NCI-H2227 (cell line): ENCODE results near the gene FERMT3.
"Not testable (repeated sequence)": the region's sequence is repeated elsewhere in the genome, so short reads cannot be mapped to it uniquely, and the experiment has no call there.

Experiments used
- DNase-seq: peaks from one replicate; lab custom pipeline; 2025; ENCODE audit not compliant: unreplicated experiment; lab: John Stamatoyannopoulos, UW

FERMT3 gene

DNA sequence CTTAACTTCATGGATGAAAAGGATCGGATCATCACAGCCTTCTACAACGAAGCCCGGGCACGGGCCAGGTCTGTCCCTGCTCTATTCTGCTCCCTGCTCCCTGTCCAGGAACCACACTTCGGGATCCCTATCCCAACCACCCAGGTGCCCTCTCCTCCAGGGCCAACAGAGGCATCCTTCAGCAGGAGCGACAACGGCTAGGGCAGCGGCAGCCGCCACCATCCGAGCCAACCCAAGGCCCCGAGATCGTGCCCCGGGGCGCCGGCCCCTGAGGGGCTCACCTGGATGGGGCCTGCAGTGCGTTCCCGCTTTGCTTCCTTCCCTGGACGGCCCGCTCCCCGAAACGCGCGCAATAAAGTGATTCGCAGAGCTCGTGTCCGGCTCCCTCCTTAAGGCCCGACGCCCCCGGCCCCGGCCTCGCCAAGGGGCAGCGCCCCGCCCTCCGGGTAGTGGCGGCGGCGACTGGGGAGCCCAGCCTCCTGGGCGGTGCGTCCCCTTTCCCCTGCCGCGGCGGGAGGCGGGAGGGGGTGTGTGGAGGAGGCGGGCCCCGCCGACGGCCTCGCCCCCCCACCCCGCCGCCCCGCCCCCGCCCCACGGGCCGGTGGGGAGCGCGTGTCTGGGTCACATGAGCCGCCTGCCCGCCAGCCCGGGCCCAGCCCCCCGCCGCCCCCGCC, 27.5 kb downstream of the FERMT3 start, which contains the start of gene VEGFB:
Gene VEGFB, plus strand, starts transcription at position 672 of the 674 bp plus-strand sequence. CDS start 250 bp downstream, outside the sequence.
- peak; percentile 86 for DNase-seq

DNA sequence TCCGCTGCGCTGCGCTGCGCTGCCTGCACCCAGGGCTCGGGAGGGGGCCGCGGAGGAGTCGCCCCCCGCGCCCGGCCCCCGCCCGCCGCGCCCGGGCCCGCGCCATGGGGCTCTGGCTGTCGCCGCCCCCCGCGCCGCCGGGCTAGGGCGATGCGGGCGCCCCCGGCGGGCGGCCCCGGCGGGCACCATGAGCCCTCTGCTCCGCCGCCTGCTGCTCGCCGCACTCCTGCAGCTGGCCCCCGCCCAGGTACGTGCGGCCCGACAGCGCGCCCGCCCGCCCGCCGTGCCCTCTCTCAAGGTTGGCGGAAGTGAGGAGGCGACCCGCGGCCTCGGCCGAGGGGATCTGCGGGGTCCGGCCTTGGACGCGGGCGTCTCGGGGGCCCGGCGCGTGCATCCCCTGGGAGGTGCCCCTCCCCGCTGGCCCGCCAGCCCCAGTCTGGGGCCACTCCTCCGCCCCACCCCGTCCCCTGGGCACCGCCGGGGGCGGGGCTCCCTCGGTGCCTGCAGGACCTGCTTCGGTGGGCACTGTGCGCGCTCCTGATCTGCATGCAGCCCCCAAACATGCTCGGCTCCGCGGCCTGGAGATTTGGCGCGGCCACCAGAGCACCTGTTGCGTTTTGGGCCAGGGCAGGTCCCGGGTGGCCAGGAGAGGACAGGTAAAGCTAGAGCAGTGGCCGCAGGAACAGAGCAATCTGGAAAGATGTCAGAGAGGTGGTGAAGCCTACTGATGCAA, 28.3 kb downstream of the FERMT3 start:
- DNase-seq: peak; percentile 78

DNA sequence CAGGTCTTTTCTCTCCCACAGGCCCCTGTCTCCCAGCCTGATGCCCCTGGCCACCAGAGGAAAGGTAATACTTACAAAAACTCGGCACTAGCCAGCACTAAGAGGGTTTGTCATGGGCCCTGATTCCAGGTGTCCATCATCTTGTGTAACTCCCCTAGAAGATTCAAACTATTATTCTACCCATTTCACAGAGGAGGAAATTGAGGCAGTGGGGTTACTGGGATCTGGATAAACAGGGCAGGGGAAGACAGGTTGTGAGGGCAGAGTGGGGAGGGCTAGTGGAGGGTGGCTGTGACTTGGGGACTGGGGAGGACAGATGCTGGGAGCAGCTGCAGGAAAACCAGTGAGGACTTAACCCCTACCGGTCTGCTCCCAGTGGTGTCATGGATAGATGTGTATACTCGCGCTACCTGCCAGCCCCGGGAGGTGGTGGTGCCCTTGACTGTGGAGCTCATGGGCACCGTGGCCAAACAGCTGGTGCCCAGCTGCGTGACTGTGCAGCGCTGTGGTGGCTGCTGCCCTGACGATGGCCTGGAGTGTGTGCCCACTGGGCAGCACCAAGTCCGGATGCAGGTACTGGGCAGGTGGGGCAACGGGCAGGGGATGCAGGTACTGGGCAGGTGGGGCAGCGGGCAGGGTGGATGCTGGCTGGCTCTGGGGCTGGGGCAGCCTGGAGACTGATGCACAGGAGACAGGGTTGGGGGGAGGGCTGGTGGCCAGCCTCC, 29.1 kb downstream of the FERMT3 start:
- no peak for DNase-seq

DNA sequence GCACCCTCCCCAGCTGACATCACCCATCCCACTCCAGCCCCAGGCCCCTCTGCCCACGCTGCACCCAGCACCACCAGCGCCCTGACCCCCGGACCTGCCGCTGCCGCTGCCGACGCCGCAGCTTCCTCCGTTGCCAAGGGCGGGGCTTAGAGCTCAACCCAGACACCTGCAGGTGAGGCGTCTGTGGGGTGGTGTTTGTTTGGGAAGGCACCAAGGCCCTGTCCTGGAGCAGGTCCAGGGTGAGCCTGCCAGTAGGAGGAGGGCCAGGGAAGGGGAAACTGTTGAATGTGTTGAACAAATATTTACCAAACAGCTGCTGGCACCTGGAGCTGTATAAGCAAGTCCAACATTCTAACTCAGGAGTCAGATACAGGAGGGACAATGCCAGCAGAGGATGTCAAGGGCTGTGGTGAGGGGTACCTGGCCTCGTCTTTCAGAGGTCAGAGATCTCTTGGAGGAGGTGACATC, 31.0 kb downstream of the FERMT3 start:
- DNase-seq: no peak

DNA sequence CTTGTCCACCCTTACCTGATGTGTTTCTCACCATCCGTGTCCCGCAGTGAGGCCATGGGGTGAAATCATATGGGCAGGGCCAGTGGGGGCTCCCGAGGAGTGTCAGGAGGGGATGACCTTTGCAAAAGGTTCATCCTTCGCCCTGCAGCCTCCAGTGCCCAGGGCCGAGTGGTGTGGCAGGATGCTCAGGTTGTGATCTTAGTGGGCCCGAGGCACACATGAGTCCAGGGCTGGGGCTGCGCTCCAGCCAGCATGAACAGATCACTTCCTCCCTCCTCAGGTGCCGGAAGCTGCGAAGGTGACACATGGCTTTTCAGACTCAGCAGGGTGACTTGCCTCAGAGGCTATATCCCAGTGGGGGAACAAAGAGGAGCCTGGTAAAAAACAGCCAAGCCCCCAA, 31.6 kb downstream of the FERMT3 start:
- no peak for DNase-seq

DNA sequence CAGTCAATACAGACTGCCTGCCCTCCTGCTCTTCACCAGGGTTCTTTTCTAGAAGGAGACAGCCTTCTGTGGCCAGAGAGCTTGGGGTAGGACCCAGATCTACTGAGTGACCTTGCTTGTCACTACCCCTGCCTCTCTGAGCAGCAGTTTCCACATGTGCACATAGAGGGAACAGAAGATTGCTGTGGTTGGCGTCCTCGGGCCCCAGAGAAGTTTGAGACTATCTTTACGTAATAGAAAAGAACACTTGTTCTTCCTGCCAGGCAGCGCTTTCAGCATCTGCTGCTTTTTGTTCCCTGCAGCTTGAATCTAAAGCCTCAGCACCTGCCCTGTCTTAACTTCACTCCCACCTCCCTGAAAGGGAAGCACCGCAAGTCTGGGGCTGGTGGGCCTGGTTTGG, 32.5 kb downstream of the FERMT3 start:
- no peak for DNase-seq

DNA sequence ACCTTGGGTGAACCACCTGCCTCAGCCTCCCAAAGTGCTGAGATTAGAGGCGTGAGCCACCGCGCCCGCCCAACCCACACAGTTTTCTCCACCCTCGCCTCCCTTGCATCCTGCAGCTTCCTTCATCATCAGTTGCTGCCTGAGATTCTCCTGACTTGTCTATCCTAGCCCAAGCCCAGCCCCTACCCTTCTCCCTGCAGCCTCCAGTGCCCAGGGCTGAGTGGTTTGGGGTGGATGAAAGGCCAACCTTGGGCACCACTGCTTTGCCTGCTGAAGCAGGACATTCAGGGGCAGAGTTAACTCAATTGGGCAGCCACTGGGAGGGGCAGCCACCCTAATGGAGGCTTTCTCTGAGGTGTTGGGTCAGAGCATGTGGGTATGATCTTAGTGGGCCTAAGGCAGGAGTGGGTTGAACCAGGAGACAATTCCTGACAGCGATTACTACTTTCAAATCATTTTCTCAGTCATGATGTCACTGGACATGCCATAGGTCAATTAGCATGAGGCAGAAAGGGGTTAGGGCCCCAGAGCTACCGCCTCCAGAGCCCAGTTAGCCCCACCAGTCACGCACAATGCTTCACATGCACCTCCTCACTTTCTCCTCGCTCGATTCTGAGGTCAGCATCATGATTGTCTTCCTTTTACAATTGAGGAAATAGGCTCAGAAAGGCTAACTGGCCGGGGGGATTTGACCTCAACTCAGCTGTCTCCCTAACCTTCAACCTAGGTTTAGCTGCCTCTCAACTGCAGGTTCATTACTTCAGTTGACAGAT, 33.3 kb downstream of the FERMT3 start:
- DNase-seq: no peak

DNA sequence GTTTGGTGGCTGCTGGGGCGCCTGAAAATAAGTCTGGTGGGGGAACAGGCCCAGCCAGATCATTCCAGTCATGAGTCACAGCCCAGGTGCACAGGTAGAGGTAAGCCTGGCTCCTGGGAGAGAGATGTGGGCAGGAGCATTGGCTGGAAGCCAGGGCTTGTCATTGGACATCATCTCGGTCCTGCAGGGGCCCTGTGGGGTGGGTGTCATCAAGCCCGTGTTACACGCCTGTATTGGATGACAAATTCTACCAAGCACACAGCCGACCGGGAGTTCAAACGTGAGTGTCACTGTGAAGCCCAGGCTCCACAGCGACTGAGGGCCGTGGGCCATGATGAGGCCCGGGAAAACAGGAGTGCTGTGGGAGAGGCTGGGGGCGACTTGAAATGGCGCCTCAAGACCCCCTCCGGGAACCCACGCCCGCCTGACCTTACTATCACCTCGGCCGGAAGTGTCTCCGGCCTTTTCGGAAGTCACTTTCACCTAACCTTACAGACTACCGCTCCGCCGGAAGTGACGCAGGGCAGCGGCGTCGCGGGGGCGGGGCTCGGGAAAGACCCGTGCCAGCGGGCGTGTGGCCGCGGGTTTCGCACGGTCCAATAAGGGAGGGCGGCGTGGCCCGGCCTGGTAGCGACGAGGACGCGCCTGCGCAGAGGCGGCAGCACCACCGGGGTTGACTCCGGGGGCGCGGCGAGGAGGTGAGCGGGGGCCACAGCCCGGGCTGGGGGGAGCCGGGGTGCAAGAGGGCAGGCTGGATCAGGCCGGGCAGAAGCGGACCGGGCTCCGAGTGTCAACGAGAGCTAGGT, 34.1 kb downstream of the FERMT3 start, which contains the start of gene FKBP2:
Gene FKBP2, plus strand, starts transcription at position 661 of the 806 bp plus-strand sequence. CDS start 1,293 bp downstream, outside the sequence.
- peak; percentile 98 for DNase-seq

DNA sequence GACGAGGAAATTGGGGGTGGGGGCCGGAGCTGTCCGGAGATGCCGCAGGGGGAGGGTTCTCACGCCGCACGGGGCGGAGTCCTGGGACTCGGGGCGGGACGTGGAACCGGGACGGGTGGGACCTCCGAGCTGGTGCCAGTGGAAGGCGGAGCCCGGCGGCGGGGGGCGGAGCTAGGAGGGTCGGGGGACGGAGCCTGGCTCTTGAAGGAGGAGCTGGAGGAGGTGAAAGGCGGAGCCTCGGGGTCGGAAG, 34.6 kb downstream of the FERMT3 start:
- DNase-seq: peak; percentile 99

DNA sequence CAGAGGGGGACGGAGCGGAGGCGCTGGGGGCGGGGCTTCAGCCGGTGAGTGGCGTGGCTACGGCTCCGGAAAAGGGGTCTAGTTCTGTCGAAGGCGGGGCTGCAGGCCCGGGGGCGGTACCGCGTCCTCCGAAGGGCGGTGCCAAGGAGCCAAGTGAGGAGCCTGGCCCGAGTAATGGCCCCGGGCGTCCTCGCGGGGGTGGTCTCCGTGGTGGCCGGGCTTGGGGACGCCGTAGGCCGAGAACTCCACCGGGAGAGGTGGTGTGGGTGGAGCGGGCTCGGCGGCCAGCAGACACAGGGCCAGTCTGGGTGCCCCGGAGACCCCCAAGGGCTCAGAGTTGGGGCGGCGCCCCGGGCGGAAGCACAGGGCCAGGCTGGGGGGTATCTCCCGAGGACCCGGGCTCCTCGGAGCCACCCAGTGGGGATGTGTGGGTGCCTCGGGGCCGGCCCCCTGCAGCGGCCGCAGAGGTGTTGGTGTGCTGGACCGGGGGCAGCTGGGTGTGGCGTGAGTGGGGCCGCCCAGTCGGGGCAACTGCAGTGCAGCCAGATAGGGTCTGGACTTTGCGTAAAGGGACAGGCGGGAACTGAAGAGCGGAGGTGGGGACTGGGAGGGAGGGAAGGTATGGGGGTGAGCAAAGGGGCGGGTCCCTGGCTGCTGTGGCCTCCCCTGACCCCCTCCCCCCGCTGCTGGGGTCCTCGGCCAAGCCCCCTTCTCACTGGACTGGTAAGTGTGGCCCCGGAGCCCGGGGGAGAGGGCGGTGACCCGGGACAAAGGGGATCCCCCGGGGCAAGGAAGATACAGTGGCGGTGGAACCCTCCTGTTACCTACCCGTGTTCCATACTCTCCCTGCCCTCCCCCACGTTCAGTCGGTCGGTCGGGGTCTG, 35.2 kb downstream of the FERMT3 start:
- DNase-seq: peak; percentile 68

DNA sequence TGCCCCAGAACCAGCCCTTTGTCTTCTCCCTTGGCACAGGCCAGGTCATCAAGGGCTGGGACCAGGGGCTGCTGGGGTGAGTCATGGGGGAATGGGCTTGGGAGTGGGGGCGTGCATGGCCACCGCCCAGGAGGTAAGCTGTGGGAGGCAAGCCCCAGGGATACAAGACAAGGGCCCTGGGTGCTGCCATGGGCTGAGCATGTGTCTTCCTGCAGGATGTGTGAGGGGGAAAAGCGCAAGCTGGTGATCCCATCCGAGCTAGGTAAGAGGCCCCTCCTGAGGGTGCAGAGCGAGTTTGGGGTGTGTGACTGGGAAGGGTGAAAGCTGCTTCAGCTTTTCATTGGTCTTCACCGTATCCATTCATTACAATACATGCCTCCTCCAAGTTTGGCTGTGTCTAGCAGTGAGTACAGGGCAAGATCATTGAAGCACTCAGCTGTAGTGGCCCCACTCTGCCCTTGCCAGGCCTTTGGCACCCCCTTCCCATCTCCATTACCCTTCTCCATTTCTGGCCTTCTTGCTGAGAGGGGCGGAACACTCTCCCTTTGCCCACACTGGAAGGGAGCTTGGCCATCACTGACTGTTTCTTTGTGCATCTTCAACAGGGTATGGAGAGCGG, 36.8 kb downstream of the FERMT3 start:
- DNase-seq: no peak

DNA sequence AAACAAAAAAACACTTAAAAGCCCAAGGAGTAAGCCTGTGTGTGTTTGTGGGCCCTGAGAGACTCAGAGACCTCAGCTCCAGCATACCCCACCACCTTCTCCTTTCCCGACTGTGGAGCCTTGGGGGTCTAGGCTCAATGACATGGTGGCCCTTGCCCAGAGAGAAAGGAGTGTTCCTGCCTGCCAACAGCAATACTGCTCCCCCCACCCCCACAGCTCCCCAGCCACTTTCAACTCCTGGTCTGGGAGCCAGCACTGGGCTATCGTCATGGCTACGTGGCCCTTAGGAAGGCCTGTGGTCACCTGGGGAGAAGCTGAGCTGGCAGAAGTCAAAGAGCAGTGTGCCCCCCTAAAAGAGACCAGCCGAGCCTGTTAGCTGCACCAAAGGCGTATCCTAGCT, 37.6 kb downstream of the FERMT3 start:
- no peak for DNase-seq

DNA sequence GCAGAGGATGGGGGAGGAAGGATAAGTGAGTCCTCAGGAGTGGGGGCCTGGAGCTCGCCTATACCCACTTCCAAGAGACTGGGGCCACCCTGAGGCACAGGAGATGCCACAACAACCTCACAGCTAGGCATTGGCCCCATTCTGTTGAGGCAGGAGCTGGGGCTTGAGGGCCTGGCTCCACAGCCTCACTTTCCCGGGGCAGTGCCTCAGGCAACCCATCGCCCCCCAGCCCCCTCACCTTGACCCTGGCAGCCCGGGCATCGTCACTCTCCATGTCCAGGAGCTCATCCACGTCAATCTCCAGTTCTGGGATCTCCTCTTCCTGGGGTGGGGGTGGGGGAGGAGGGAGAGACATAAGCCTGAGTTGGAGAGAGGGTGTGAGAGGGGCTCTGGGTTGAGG, 38.4 kb downstream of the FERMT3 start:
- no peak for DNase-seq

DNA sequence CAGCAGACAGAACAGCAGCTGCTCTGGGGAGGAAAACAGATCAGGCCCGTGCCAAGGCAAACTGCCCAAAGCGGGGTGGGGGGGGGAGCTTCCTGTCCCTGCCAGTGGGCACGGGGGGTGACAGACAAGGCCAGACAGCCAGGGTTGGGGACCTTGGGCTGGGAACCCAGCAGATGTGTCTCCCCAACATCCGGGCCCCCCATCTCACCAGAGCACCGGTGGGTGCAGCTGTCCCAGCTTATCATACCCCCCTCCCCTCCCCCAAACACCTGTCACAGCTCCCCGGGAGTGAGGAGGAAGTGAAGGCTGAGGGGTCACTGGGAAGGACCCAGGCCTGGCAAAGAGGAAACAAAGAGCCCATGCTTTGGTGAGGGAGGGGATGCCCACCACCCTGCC, 38.9 kb downstream of the FERMT3 start:
- no peak for DNase-seq

DNA sequence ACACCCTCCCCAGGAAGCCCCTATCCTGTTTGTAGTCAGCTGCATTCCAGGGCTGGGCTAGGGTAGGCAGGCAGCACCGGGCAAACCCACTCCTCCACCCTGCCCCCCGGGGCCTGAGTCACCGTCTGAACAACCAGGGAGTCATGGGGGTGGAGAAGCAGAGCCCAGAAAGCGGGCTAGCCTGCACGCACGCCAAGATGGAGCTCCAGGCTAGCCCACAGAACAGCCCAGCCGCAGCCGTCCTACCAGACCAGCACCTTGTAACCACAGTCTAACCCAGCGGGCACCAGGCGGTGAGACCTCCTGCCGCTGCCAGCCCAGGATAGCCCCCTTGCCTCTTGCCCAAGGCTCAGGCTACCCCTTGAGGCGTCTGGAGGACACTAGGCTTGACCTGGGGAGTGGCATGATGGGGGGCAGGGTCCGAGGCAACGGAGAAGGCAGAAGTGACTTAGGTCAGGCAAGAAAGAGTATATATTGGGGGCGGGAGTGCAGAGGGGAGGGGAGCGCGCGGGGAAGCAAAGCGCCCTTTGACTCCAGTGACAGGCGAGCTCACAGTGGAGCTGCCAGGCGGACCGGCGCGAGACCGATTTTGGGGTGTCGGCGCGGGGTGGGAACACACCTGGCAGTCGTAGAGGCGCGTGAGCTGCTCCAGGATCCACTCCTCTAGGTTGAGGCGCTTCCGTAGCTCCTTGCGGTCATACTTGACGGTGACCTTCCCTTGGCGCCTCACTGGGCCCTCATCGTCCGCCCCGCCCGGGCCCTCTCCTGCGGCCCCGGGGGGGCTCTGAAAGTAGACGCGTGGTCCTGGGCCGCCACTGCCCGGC, 39.5 kb downstream of the FERMT3 start:
- DNase-seq: peak; percentile 44

DNA sequence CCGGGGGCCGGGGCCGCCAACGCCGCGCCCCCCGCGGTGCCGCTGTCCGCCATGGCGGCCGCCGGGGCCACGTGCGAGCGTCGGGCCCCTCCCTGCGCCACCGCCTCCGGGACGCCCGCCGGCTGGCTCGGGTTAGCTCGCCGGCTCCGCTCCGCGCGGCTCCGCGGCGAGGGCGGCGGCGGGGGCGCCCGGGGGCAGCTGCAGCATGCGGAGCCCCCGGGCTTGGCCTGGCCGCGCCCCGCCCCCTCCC, 40.0 kb downstream of the FERMT3 start:
- DNase-seq: not testable (repeated sequence)

DNA sequence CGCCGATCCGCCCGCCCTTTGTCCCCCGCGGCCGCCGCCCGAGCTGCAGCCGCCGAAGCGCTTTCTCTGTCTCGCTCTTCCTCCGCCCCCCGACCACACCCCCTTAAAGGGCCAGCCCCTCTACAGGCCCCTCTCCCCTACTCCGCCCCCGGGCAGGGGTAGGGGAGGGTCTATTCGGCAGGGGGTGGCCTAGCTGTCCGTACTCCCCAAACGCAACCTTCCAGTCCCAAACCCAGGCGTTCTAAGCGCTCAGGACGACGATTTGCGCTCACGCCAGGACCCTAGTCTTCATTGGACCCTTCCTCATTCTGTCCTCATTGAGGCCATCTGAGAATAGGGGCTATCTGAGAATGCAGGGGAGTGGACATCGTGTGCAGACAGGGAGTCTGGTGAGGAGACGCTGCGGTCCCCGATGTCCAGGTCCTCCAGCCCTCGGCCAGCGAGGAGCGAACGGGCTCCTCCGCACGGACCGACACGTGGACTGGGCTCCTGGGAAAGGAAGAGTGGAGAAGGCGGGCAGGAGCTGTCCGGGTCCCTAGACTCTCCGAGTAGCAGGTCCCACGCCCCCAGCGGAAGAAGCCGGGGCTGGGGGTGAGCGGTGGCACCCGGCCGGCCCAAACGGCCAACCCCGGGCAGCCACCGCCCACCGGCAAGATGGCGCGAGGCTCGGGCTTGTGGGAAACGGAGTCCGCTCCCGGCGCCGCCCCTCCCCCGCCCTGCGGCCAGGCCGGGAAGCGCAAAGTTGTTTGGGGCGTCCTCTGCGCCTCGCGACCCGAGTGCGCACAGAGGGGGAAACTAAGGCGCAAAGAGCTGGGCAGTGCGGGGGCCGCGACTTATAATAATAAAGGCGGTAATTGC, 40.6 kb downstream of the FERMT3 start, which contains the start of gene PPP1R14B:
Gene PPP1R14B, minus strand, starts transcription at position 73 of the 858 bp plus-strand sequence. CDS start 270 bp downstream, outside the sequence.
- DNase-seq: peak; percentile 92
